Activated T-helper 17 cell treated with anti-CD3 and anti-CD28 coated beads, Interleukin-2, amount 50 U/mL, for 72 hours (primary cell): ENCODE measurements around the gene GNRH2. TPM values are rescaled to one million over a fixed set of nuclear protein-coding genes. Genes with fewer than 3 reads are reported as not detected.

Experiments used
- ATAC-seq: fragments of 150-1000 bp; cut with Tn5 transposase; replicated peaks from 2 replicates; pipeline ENCODE4 v1.10.0; 2021; ENCODE audit warnings: mild to moderate bottlenecking, moderate library complexity
- H3K27ac Mint-ChIP-seq: one replicate; pipeline ENCODE4 v1.8.0; 2022; ENCODE audit warnings: mixed read lengths
- H3K27me3 Mint-ChIP-seq: one replicate; pipeline ENCODE4 v1.8.0; 2022; ENCODE audit warnings: mixed read lengths
- H3K36me3 Mint-ChIP-seq: one replicate; pipeline ENCODE4 v1.8.0; 2022; ENCODE audit warnings: low read depth, mild to moderate bottlenecking, mixed read lengths
- H3K4me1 Mint-ChIP-seq: one replicate; pipeline ENCODE4 v1.8.0; 2022; ENCODE audit warnings: mixed read lengths
- H3K4me3 Mint-ChIP-seq: one replicate; pipeline ENCODE4 v1.8.0; 2022; ENCODE audit warnings: mild to moderate bottlenecking, mixed read lengths
- H3K9me3 Mint-ChIP-seq: one replicate; pipeline ENCODE4 v1.8.0; 2022; ENCODE audit warnings: mixed read lengths
- total RNA-seq, 2 donors: library from RNA; stranded (reverse); gene quantifications; one replicate each; pipeline ENCODE4 v1.2.3, GENCODE V29; 2022

GNRH2 gene
- total RNA-seq, 2 donors from 2014 or later: 0.61 to 13.7 TPM

- no peaks in the 10 kb centered on the region for H3K4me1 Mint-ChIP-seq
- no peaks in the 10 kb centered on the region for H3K27me3 Mint-ChIP-seq
- ATAC-seq: no peak
- peak overlapping the region; percentile 72 for H3K27ac Mint-ChIP-seq
- peaks cover 75% of the 10 kb centered on the region for H3K36me3 Mint-ChIP-seq
- no peaks in the 10 kb centered on the region for H3K9me3 Mint-ChIP-seq
- H3K4me3 Mint-ChIP-seq: no peak overlapping the region
Observed at GRCh38 chr20:3027987-3028386, 15.4 kb upstream of the GNRH2 start.

GRCh38 chr20:3031524-3032147, 11.8 kb upstream of the GNRH2 start:
- no peak overlapping the region for H3K27ac Mint-ChIP-seq
- no peaks in the 10 kb centered on the region for H3K27me3 Mint-ChIP-seq
- peak; percentile 78 for ATAC-seq
- H3K36me3 Mint-ChIP-seq: peaks cover 39% of the 10 kb centered on the region
- no peaks in the 10 kb centered on the region for H3K9me3 Mint-ChIP-seq
- no peaks in the 10 kb centered on the region for H3K4me1 Mint-ChIP-seq
- H3K4me3 Mint-ChIP-seq: no peak overlapping the region

GRCh38 chr20:3032624-3033023, 10.8 kb upstream of the GNRH2 start:
- no peak overlapping the region for H3K4me3 Mint-ChIP-seq
- no peaks in the 10 kb centered on the region for H3K9me3 Mint-ChIP-seq
- H3K27ac Mint-ChIP-seq: no peak overlapping the region
- ATAC-seq: no peak
- no peaks in the 10 kb centered on the region for H3K27me3 Mint-ChIP-seq
- no peaks in the 10 kb centered on the region for H3K4me1 Mint-ChIP-seq
- H3K36me3 Mint-ChIP-seq: peaks cover 35% of the 10 kb centered on the region

DNA sequence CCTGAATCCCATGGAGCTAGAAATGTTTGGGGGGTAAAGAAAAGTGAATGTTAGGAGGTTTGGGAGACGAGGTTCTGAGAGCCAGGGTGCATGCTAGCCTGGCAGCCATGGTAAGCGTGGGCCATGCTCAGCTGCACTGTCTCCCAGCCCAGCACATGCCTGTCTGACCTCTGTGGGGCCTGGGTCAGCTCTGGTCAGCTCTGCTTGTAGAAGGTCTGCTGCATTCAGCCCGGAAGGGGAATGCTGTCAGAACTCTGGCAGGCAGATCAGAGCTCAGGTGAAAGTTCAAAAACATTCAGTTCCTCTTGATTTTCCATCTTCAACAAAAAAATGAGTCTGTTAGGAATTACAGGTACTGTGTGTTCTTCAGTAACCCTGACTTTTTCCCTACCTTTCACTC, 5.8 kb upstream of the GNRH2 start:
- Mint-ChIP-seq H3K36me3 (peaks cover 45% of the 10 kb centered on the region), H3K4me1 (no peaks in the 10 kb centered on the region), H3K4me3 (no peak overlapping the region), H3K27me3 (no peaks in the 10 kb centered on the region), H3K9me3 (no peaks in the 10 kb centered on the region), H3K27ac (peak overlapping the region; percentile 10)
- ATAC-seq: no peak

GRCh38 chr20:3038454-3038853, 5.0 kb upstream of the GNRH2 start:
- Mint-ChIP-seq H3K9me3 (no peaks in the 10 kb centered on the region), H3K27me3 (no peaks in the 10 kb centered on the region), H3K36me3 (peaks cover 45% of the 10 kb centered on the region), H3K4me1 (no peaks in the 10 kb centered on the region), H3K27ac (peak overlapping the region; percentile 65), H3K4me3 (no peak overlapping the region)
- ATAC-seq: no peak

DNA sequence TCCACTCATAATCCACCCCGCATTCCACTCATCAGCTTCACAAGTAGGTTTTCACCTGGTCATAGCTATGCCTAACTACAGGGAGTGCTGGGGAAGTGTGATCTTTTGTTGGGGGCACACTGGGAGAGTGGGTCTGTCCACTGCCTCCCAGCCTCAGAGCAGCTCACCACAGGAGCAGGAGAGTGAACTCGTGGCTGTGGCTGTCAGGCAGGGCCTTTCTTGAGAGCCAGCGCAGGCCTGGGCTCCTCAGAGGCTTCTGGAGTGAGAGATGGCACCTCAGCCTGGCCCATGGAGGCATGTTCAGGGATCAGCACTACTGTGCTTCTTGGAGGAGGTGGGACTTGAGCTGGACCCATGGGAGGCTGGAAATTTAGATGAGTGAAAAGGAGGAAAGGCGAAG, 4.0 kb upstream of the GNRH2 start:
- ATAC-seq: no peak
- Mint-ChIP-seq H3K4me3 (no peak overlapping the region), H3K27ac (peak overlapping the region; percentile 65), H3K4me1 (no peaks in the 10 kb centered on the region), H3K27me3 (no peaks in the 10 kb centered on the region), H3K36me3 (peaks cover 45% of the 10 kb centered on the region), H3K9me3 (no peaks in the 10 kb centered on the region)

DNA sequence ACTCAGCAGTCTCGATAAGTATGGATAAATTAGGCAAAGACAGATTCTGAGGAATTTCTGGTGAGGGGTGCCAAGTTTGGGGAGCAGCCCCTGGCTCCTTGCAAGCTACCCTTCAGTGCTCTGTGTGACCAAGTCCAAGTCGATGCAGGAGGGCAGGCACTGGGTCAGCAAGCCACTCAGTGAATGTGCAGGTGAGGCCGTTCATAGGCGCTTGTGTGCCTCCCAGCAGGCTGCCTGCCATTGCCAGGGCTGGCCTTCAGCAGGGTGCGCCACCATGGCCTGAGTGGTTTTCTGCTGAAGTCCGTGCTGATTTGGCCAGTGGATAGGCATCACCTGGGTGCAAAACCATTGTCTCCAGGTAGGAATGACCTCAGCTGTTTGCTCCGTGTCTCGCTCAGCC, 3.3 kb upstream of the GNRH2 start:
- H3K4me1 Mint-ChIP-seq: peaks cover 3% of the 10 kb centered on the region
- H3K4me3 Mint-ChIP-seq: no peak overlapping the region
- H3K27me3 Mint-ChIP-seq: no peaks in the 10 kb centered on the region
- no peak for ATAC-seq
- no peaks in the 10 kb centered on the region for H3K9me3 Mint-ChIP-seq
- peak overlapping the region; percentile 65 for H3K27ac Mint-ChIP-seq
- H3K36me3 Mint-ChIP-seq: peaks cover 47% of the 10 kb centered on the region

- Mint-ChIP-seq H3K9me3 (no peaks in the 10 kb centered on the region), H3K27me3 (no peaks in the 10 kb centered on the region), H3K36me3 (peaks cover 57% of the 10 kb centered on the region), H3K4me1 (peaks cover 9% of the 10 kb centered on the region), H3K4me3 (no peak overlapping the region), H3K27ac (peak overlapping the region; percentile 88)
- ATAC-seq: no peak
Observed at GRCh38 chr20:3041854-3042409, 1.5 kb upstream of the GNRH2 start.

DNA sequence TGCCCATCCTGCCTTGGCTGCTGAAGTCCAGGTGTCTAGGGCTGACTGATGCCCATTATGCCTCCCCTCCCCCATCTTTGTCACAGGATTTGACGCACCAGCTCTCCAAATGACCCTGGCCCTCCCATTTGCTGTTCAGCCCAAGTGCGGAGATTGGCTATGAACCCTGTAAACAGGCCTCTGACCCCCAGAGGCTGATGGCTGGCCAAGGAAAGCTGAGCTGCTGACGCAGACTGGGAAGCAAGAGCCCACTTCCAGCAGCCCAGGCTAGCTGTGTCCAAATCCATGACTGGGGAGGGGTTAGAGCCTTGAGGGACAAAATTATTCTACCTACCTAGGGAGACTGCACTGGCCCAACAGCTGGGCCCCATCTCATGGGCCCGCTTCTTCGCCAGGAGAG, 797 bp upstream of the GNRH2 start:
- H3K4me1 Mint-ChIP-seq: peaks cover 11% of the 10 kb centered on the region
- no peaks in the 10 kb centered on the region for H3K27me3 Mint-ChIP-seq
- peaks cover 58% of the 10 kb centered on the region for H3K36me3 Mint-ChIP-seq
- H3K4me3 Mint-ChIP-seq: no peak overlapping the region
- no peaks in the 10 kb centered on the region for H3K9me3 Mint-ChIP-seq
- ATAC-seq: no peak
- peak overlapping the region; percentile 88 for H3K27ac Mint-ChIP-seq

DNA sequence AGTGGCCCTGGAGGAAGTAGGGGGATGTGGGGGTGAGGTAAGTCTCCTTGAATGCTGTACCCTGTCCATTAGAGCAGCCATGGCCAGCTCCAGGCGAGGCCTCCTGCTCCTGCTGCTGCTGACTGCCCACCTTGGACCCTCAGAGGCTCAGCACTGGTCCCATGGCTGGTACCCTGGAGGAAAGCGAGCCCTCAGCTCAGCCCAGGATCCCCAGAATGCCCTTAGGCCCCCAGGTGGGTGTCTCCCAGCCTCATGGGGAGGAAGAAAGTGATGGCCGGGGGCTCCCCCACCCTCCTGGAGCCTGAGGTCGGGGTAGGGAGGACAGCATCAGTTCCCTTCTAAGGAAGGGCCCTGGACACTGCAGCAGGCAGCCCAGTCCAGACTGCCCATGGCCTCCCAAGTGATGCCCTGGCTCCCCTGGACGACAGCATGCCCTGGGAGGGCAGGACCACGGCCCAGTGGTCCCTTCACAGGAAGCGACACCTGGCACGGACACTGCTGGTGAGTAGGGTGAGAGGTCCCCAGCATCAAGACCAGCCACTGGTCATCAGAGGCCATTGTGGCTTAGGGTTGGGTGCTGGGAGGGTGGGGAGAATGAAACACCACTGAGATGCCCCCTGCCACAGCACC, 1.0 kb downstream of the GNRH2 start:
- peak overlapping the region; percentile 97 for H3K4me3 Mint-ChIP-seq
- H3K27ac Mint-ChIP-seq: peak overlapping the region; percentile 89
- H3K4me1 Mint-ChIP-seq: peaks cover 11% of the 10 kb centered on the region
- peaks cover 58% of the 10 kb centered on the region for H3K36me3 Mint-ChIP-seq
- no peaks in the 10 kb centered on the region for H3K9me3 Mint-ChIP-seq
- no peak for ATAC-seq
- H3K27me3 Mint-ChIP-seq: no peaks in the 10 kb centered on the region

DNA sequence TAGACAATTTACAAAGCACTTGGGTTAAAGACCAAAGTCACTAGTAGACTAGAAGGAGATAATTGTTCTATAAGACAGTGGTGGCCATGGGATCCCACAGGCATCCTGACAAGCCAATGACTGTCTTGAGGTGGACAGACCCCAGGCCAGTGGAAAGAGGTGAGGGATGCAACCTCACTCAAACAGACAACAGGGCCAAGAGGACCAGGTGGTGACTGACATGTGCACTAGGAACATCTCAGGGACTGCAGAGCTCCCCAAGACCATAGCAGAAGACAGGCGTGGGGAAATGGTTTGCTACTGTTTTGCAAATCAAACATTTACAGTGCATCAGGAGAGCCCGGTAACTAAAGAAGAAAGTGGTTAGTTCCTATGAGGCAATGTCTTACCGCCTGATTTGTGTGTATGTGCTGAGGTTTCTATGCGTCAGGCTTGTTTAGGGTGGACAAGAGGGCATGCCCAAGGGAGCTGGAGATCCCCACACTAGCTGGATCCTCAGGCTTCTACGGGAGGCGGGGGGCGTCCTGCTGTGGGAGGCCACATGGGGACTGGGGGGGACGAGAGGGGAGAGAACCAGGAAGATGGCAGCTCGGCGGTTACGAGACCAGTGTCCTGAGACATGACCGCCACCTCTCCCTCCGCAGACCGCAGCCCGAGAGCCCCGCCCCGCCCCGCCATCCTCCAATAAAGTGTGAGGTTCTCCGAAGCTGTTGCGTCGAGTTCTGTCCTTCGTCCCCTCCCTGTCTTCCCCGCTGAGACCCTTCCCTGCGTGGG, 1.8 kb downstream of the GNRH2 start:
- Mint-ChIP-seq H3K9me3 (no peaks in the 10 kb centered on the region), H3K4me3 (peak overlapping the region; percentile 97), H3K36me3 (peaks cover 58% of the 10 kb centered on the region), H3K4me1 (peaks cover 11% of the 10 kb centered on the region), H3K27ac (peak overlapping the region; percentile 89), H3K27me3 (no peaks in the 10 kb centered on the region)
- peak; percentile 72 for ATAC-seq

DNA sequence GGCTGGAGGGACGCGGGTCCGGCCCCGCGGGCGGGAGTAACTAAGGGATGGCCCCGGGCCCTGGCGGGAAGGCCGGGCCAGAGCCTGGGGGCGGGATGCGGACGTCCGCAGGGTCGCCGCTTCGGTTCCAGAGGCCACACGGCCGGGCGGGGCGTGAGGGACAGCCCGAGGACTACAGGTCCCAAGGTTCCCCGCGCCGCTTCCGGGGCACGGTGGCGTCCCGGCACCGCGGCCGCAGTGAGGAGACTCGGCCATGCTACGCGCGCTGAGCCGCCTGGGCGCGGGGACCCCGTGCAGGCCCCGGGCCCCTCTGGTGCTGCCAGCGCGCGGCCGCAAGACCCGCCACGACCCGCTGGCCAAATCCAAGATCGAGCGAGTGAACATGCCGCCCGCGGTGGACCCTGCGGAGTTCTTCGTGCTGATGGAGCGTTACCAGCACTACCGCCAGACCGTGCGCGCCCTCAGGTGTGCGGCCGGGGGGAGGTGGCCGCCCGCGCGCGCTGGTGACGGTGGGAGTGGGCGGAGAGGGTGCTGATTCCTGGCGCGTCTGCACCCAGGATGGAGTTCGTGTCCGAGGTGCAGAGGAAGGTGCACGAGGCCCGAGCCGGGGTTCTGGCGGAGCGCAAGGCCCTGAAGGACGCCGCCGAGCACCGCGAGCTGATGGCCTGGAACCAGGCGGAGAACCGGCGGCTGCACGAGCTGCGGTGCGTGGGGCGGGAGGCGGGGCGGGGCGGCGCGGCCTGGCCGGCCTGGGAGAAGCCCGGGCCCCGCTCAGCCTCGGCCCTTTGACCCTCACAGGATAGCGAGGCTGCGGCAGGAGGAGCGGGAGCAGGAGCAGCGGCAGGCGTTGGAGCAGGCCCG, 2.6 kb downstream of the GNRH2 start, which contains the start of gene MRPS26:
Gene MRPS26 (plus strand): TSS at position 237 of the 861 bp plus-strand sequence. CDS start 17 bp downstream, at position 254.
- Mint-ChIP-seq H3K27ac (peak within 1 kb of the TSS; percentile 97), H3K27me3 (no peaks in the 10 kb centered on the region), H3K9me3 (no peaks in the 10 kb centered on the region), H3K36me3 (peaks cover 60% of the 10 kb centered on the region), H3K4me1 (peaks cover 11% of the 10 kb centered on the region), H3K4me3 (peak within 1 kb of the TSS; percentile 97)
- ATAC-seq: peak; percentile 94

GRCh38 chr20:3046677-3047462, 3.4 kb downstream of the GNRH2 start:
- H3K9me3 Mint-ChIP-seq: no peaks in the 10 kb centered on the region
- H3K4me3 Mint-ChIP-seq: peak overlapping the region; percentile 97
- H3K27ac Mint-ChIP-seq: peak overlapping the region; percentile 97
- H3K27me3 Mint-ChIP-seq: no peaks in the 10 kb centered on the region
- H3K4me1 Mint-ChIP-seq: peaks cover 11% of the 10 kb centered on the region
- H3K36me3 Mint-ChIP-seq: peaks cover 55% of the 10 kb centered on the region
- ATAC-seq: no peak
